ENCODE measurements around the gene GSG1L.

GSG1L gene

GRCh38 chr16:27974896-27975540 lies 88.5 kb downstream of the GSG1L start:
- no peak for DNase-seq (ENCODE audit: extremely low spot score)
- CTCF ChIA-PET, result interaction anchor here (2.7 kb wide), 1 partner anchor 96 kb away, joined by 10 read pairs; no protein-coding TSS in a partner anchor
- TF ChIP-seq HDGF (IDR thresholded peaks at IDR 0.05; ENCODE audit: borderline replicate concordance), result no peak
- no peak for TF ChIP-seq SUZ12 (IDR thresholded peaks at IDR 0.05)
- no peak for TF ChIP-seq TARDBP (IDR thresholded peaks at IDR 0.05)
- no peak for TF ChIP-seq FOXM1 (IDR thresholded peaks at IDR 0.05; ENCODE audit: borderline replicate concordance)
- no peak for TF ChIP-seq FOXA1 (IDR thresholded peaks at IDR 0.05)
- TF ChIP-seq ZNF384 (IDR thresholded peaks at IDR 0.05), result no peak
- TF ChIP-seq, protein P1, sequence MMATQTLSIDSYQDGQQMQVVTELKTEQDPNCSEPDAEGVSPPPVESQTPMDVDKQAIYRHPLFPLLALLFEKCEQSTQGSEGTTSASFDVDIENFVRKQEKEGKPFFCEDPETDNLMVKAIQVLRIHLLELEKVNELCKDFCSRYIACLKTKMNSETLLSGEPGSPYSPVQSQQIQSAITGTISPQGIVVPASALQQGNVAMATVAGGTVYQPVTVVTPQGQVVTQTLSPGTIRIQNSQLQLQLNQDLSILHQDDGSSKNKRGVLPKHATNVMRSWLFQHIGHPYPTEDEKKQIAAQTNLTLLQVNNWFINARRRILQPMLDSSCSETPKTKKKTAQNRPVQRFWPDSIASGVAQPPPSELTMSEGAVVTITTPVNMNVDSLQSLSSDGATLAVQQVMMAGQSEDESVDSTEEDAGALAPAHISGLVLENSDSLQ (IDR thresholded peaks at IDR 0.05), result no peak
- TF ChIP-seq ELF4 (IDR thresholded peaks at IDR 0.05), result no peak
- no peak for TF ChIP-seq L3MBTL2 (conservative IDR thresholded peaks at IDR 0.05)
- no peak for TF ChIP-seq NFRKB (IDR thresholded peaks at IDR 0.05)
- TF ChIP-seq ARNT (IDR thresholded peaks at IDR 0.05), result no peak
- POLR2A ChIA-PET, result no interaction called here

DNA sequence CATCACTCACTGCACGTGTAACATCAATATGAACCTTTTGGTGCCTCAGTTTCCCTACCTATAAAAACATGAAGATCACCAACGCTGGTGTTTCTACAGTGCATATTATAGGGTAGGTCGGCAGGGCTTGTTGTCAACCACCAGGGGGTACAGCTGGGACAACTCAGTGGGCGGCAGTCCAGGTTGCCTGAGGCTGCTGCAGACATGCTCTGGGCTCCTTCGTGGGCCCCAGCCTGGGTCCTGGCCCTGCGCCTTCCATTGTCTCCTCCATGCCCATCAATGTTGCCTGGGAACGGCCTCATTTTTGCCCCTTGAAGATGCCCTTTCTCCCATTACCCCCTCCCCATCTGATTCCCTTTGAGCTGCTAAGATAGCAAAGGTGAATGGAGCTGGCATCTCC lies 89.8 kb downstream of the GSG1L start:
- CTCF ChIA-PET, result interaction anchor here (0.6 to 2.7 kb wide), 4 partner anchors 11 to 516 kb away, joined by 3 to 10 read pairs (median 4); no protein-coding TSS in a partner anchor
- POLR2A ChIA-PET, result no interaction called here
- no peak for DNase-seq (ENCODE audit: extremely low spot score)
- TF ChIP-seq FOXA1 (IDR thresholded peaks at IDR 0.05) (no peak), SP1 (IDR thresholded peaks at IDR 0.05) (no peak)

- TF ChIP-seq ZNF384 (IDR thresholded peaks at IDR 0.05) (no peak), SUZ12 (IDR thresholded peaks at IDR 0.05) (no peak), FOXM1 (IDR thresholded peaks at IDR 0.05; ENCODE audit: borderline replicate concordance) (no peak), NFRKB (IDR thresholded peaks at IDR 0.05) (no peak), LEF1 (IDR thresholded peaks at IDR 0.05; ENCODE audit: borderline replicate concordance) (no peak), BHLHE40 (IDR thresholded peaks at IDR 0.05; ENCODE audit: borderline replicate concordance) (no peak), CTBP1 (IDR thresholded peaks at IDR 0.05; ENCODE audit: borderline replicate concordance) (no peak), SP1 (IDR thresholded peaks at IDR 0.05) (no peak), TARDBP (IDR thresholded peaks at IDR 0.05) (no peak)
- TF ChIP-seq, protein P1 (IDR thresholded peaks at IDR 0.05), result no peak
- peak; percentile 46 for DNase-seq (ENCODE audit: extremely low spot score)
- POLR2A ChIA-PET, result no interaction called here
- CTCF ChIA-PET, result interaction anchor here (0.6 to 2.7 kb wide), 5 partner anchors 9 to 251 kb away, joined by 3 to 10 read pairs (median 5); no protein-coding TSS in a partner anchor
Measured at GRCh38 chr16:27972500-27972899, 91.0 kb downstream of the GSG1L start.

DNA sequence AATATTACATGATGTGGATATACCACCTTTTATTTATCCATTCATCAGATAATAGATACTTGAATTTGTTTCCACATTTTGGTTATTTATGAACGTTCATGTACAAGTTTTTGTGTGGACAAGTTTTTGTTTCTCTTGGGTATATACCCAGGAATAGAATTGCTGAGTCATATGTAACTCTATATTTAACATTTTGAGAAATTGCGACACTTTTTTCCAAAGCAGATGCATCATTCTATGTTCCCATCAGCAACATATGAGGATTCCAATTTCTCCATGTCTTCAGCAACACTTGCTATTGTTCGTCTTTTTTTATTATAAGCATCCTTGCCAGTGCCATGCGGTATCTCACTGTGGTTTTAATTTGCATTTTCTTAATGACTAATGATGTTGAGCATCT lies 93.9 kb downstream of the GSG1L start:
- ChIA-PET POLR2A (no interaction called here), CTCF (no interaction called here)
- TF ChIP-seq NFRKB (IDR thresholded peaks at IDR 0.05) (no peak), ARNT (IDR thresholded peaks at IDR 0.05) (no peak), ZNF384 (IDR thresholded peaks at IDR 0.05) (no peak), ELF4 (IDR thresholded peaks at IDR 0.05) (no peak), FOXA1 (IDR thresholded peaks at IDR 0.05) (no peak), TARDBP (IDR thresholded peaks at IDR 0.05) (no peak), L3MBTL2 (conservative IDR thresholded peaks at IDR 0.05) (no peak), BHLHE40 (IDR thresholded peaks at IDR 0.05; ENCODE audit: borderline replicate concordance) (no peak)
- no peak for DNase-seq (ENCODE audit: extremely low spot score)

DNA sequence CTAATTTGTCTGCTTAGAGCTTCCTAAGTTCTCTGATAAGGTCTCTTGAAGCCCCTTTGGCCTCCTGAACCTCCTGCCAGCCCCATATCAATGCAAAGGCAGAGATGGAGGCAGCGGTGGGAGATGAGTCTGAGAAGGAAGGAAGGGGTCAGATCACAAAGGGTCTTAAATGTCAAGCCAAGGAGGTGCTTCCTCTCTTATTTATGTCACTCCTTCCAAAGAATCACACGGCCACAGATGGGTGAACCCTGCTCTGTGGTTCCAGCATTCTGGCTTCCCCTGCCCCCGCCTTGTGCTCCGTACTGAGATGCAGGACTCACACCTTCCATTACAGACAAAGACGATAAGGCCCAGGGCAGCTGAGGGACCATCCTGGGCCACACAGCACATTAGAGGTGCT lies 96.3 kb downstream of the GSG1L start:
- TF ChIP-seq ARNT (IDR thresholded peaks at IDR 0.05) (no peak), LEF1 (IDR thresholded peaks at IDR 0.05; ENCODE audit: borderline replicate concordance) (no peak), FOXK2 (IDR thresholded peaks at IDR 0.05) (no peak), L3MBTL2 (conservative IDR thresholded peaks at IDR 0.05) (no peak), CTBP1 (IDR thresholded peaks at IDR 0.05; ENCODE audit: borderline replicate concordance) (no peak), SUZ12 (IDR thresholded peaks at IDR 0.05) (no peak), TARDBP (IDR thresholded peaks at IDR 0.05) (no peak), FOXM1 (IDR thresholded peaks at IDR 0.05; ENCODE audit: borderline replicate concordance) (no peak), NFRKB (IDR thresholded peaks at IDR 0.05) (no peak), HDGF (IDR thresholded peaks at IDR 0.05; ENCODE audit: borderline replicate concordance) (no peak), FOXA1 (IDR thresholded peaks at IDR 0.05) (no peak), ELF4 (IDR thresholded peaks at IDR 0.05) (no peak), BHLHE40 (IDR thresholded peaks at IDR 0.05; ENCODE audit: borderline replicate concordance) (no peak), ZNF384 (IDR thresholded peaks at IDR 0.05) (no peak), SP1 (IDR thresholded peaks at IDR 0.05) (no peak)
- TF ChIP-seq, protein P1 (IDR thresholded peaks at IDR 0.05), result no peak
- ChIA-PET POLR2A (no interaction called here), CTCF (no interaction called here)
- DNase-seq (ENCODE audit: extremely low spot score), result no peak

GRCh38 chr16:27966756-27967155 lies 96.8 kb downstream of the GSG1L start:
- no peak for TF ChIP-seq ELF4 (IDR thresholded peaks at IDR 0.05)
- TF ChIP-seq LEF1 (IDR thresholded peaks at IDR 0.05; ENCODE audit: borderline replicate concordance), result no peak
- TF ChIP-seq FOXM1 (IDR thresholded peaks at IDR 0.05; ENCODE audit: borderline replicate concordance), result no peak
- no peak for TF ChIP-seq BHLHE40 (IDR thresholded peaks at IDR 0.05; ENCODE audit: borderline replicate concordance)
- no peak for TF ChIP-seq SP1 (IDR thresholded peaks at IDR 0.05)
- no peak for TF ChIP-seq L3MBTL2 (conservative IDR thresholded peaks at IDR 0.05)
- TF ChIP-seq SUZ12 (IDR thresholded peaks at IDR 0.05), result no peak
- no peak for TF ChIP-seq ZNF384 (IDR thresholded peaks at IDR 0.05)
- TF ChIP-seq TARDBP (IDR thresholded peaks at IDR 0.05), result no peak
- no peak for TF ChIP-seq ARNT (IDR thresholded peaks at IDR 0.05)
- no peak for TF ChIP-seq NFRKB (IDR thresholded peaks at IDR 0.05)
- ChIA-PET POLR2A (no interaction called here), CTCF (no interaction called here)
- no peak for DNase-seq (ENCODE audit: extremely low spot score)
